HCT116 (cell line): ENCODE data around the gene TTC39C. TPM values are rescaled to one million over a fixed set of nuclear protein-coding genes. Genes with fewer than 3 reads are reported as not detected.

Experiments
- ATAC-seq: fragments of 200-7000 bp; cut with Tn5 transposase; 2 replicates; pipeline ENCODE4 v1.9.1; 2020; ENCODE audit warnings: mild to moderate bottlenecking, moderate library complexity
- BruUV-seq: library from RNA; stranded (reverse); fragments of 400-500 nt; replicated peaks from 2 replicates; lab custom pipeline; 2021; lab: Mats Ljungman, UMichigan
- CTCF ChIA-PET: fragments of 300-600 bp; sonication (Branson Sonifier 250); formaldehyde crosslinking; loops from one replicate; lab custom pipeline; 2021; ENCODE audit warnings: antibody characterized with exemption; lab: Charles Lee
- POLR2A ChIA-PET: fragments of 300-600, 350-600 bp; sonication (Branson Sonifier 250); formaldehyde crosslinking; loops from one replicate; lab custom pipeline; 2021; ENCODE audit warnings: antibody characterized with exemption; lab: Charles Lee
- RAD21 ChIA-PET, 2 experiments: fragments of 300-600 bp; sonication (Branson Sonifier 250); formaldehyde crosslinking; loops; one replicate each; lab custom pipeline; 2023; ENCODE audit warnings: low total read pairs in 2 of 2; ENCODE audit not compliant: uncharacterized antibody in 2 of 2, unreplicated experiment in 2 of 2, low non-redundant PET in 1 of 2; lab: Charles Lee
- DNase-seq: peaks from one replicate; pipeline ENCODE4 v3.0.0-alpha.2; 2010; ENCODE audit warnings: low read depth, low spot score
- H2AFZ ChIP-seq: fragments of 200-600 bp; shearing (Covaris generic), sonication (generic); 2 replicates; pipeline ENCODE4 v1.6.1; 2017; ENCODE audit warnings: low read depth, mixed run types, mixed read lengths, antibody characterized with exemption, low read length; ENCODE audit not compliant: poor library complexity, severe bottlenecking
- H3K27ac ChIP-seq: 2 replicates; pipeline ENCODE4 v1.5.1; 2012; ENCODE audit warnings: low read depth, low read length
- H3K27me3 ChIP-seq: fragments of 200-600 bp; sonication (generic); 2 replicates; pipeline ENCODE4 v1.6.1; 2016; ENCODE audit warnings: mixed run types, low read length, mixed read lengths; ENCODE audit not compliant: insufficient read depth
- H3K36me3 ChIP-seq, 2 experiments: fragments of 200-500 bp in 1 of 2; fragments of 200-600 bp in 1 of 2; sonication (Bioruptor generic) in 1 of 2; sonication (generic) in 1 of 2; 2 replicates each; pipeline versions ENCODE4 v1.5.1 to v1.6.1; 2014 to 2016; ENCODE audit warnings: low read length in 2 of 2, inconsistent platforms in 1 of 2, mixed read lengths in 1 of 2, mixed run types in 1 of 2; ENCODE audit not compliant: insufficient read depth in 2 of 2, control insufficient read depth in 1 of 2
- H3K4me1 ChIP-seq, 2 experiments: fragments of 200-600 bp in 1 of 2; sonication (generic) in 1 of 2; 2 replicates each; pipeline versions ENCODE4 v1.5.1 to v1.6.1; 2012 to 2017; ENCODE audit warnings: low read length in 2 of 2, inconsistent platforms in 1 of 2, mild to moderate bottlenecking in 1 of 2, mixed read lengths in 1 of 2, mixed run types in 1 of 2, moderate library complexity in 1 of 2; ENCODE audit not compliant: insufficient read depth in 2 of 2, control insufficient read depth in 1 of 2
- H3K4me2 ChIP-seq: fragments of 200-600 bp; sonication (generic); 2 replicates; pipeline ENCODE4 v1.6.1; 2017; ENCODE audit warnings: mixed run types, low read length, mixed read lengths
- H3K4me3 ChIP-seq, 2 experiments: fragments of 200-600 bp in 1 of 2; sonication (generic) in 1 of 2; replicated peaks in 1 of 2; 2 replicates each; pipeline ENCODE4 v1.5.1; 2011 to 2016; ENCODE audit warnings: low read length in 2 of 2, control low read depth in 1 of 2, low read depth in 1 of 2, mild to moderate bottlenecking in 1 of 2, mixed read lengths in 1 of 2, mixed run types in 1 of 2
- H3K79me2 ChIP-seq: fragments of 200-600 bp; sonication (generic); 2 replicates; pipeline ENCODE4 v1.6.1; 2017; ENCODE audit warnings: mild to moderate bottlenecking, mixed run types, low read length, moderate library complexity, mixed read lengths; ENCODE audit not compliant: insufficient read depth
- H3K9ac ChIP-seq: fragments of 200-600 bp; sonication (generic); 2 replicates; pipeline ENCODE4 v1.6.1; 2016; ENCODE audit warnings: low read length, mixed read lengths
- H3K9me2 ChIP-seq: fragments of 200-600 bp; sonication (generic), shearing (Covaris generic); 2 replicates; pipeline ENCODE4 v1.6.1; 2017; ENCODE audit warnings: mixed run types, mild to moderate bottlenecking, moderate library complexity; ENCODE audit not compliant: insufficient read depth
- H3K9me3 ChIP-seq, 2 experiments: fragments of 200-500 bp in 1 of 2; fragments of 200-600 bp in 1 of 2; sonication (Bioruptor generic) in 1 of 2; sonication (generic) in 1 of 2; 2 replicates each; pipeline ENCODE4 v1.6.1; 2014 to 2017; ENCODE audit warnings: low read length in 2 of 2, mixed read lengths in 2 of 2, inconsistent platforms in 1 of 2, low read depth in 1 of 2, mild to moderate bottlenecking in 1 of 2, mixed run types in 1 of 2, moderate library complexity in 1 of 2; ENCODE audit not compliant: control insufficient read depth in 1 of 2, insufficient read depth in 1 of 2
- H4K20me1 ChIP-seq: fragments of 200-600 bp; sonication (generic), shearing (Covaris generic); 2 replicates; pipeline ENCODE4 v1.6.1; 2017; ENCODE audit warnings: mixed run types, mild to moderate bottlenecking, moderate library complexity; ENCODE audit not compliant: insufficient read depth
- CBX3 ChIP-seq: IDR thresholded peaks from 2 replicates; pipeline ENCODE4 v1.6.1; 2012; ENCODE audit warnings: low read depth
- CEBPB ChIP-seq: IDR thresholded peaks from 2 replicates; pipeline ENCODE4 v1.6.1; 2012; ENCODE audit warnings: low read depth
- FOSL1 ChIP-seq: IDR thresholded peaks from 2 replicates; pipeline ENCODE4 v1.6.1; 2012; ENCODE audit warnings: low read depth
- JUND ChIP-seq: IDR thresholded peaks from 2 replicates; pipeline ENCODE4 v1.6.1; 2012
- RAD21 ChIP-seq: IDR thresholded peaks from 2 replicates; pipeline ENCODE4 v1.6.1; 2012; ENCODE audit warnings: low read depth, mild to moderate bottlenecking
- YY1 ChIP-seq: IDR thresholded peaks from 2 replicates; pipeline ENCODE4 v1.6.1; 2011; ENCODE audit warnings: low read length, low read depth, moderate library complexity, mild to moderate bottlenecking; ENCODE audit not compliant: insufficient replicate concordance; ENCODE audit errors: extremely low read depth
- intact Hi-C: fragments of 100-400 bp; cut with micrococcal nuclease; formaldehyde crosslinking; loops from 2 replicates; pipeline ENCODE4 v1.10.0; 2022
- total RNA-seq: library from RNA; stranded (reverse); gene quantifications from one replicate; pipeline ENCODE4 v1.2.1, GENCODE V29; 2021; ENCODE audit not compliant: unreplicated experiment

Gene TTC39C
- total RNA-seq, 1 experiment from 2014 or later, result 24.8 TPM

DNA sequence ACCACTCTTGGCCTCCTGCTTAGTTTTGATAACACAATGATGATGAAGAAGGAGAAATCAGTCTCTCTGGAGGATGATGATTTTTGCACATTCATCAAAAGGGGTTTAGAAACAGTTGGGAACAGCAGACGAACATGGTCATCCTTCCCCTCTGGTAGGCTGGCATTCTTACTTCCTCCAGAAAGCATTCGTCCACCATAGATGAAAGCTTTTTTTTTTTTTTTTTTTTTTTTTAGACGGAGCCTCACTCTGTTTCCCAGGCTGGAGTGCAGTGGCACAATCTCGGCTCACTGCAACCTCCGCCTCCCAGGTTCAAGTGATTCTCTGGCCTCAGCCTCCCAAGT is 43.5 kb upstream of the TTC39C start:
- no peaks in the 10 kb centered on the region for H3K27me3 ChIP-seq
- RAD21 ChIA-PET, result no interaction called here
- H3K79me2 ChIP-seq, result no peaks in the 10 kb centered on the region
- H3K4me2 ChIP-seq, result no peak overlapping the region
- H3K27ac ChIP-seq, result no peak overlapping the region
- TF ChIP-seq CEBPB (no peak), YY1 (no peak), FOSL1 (no peak), CBX3 (no peak), JUND (no peak)
- H3K9ac ChIP-seq, result no peak overlapping the region
- H3K9me3 ChIP-seq, result no peaks in the 10 kb centered on the region
- no peak overlapping the region for H3K4me3 ChIP-seq
- CTCF ChIA-PET, result no interaction called here
- no peaks in the 10 kb centered on the region for H3K36me3 ChIP-seq
- intact Hi-C loops, result no loop called here
- no peak overlapping the region for H2AFZ ChIP-seq
- DNase-seq (no peak), ATAC-seq (no peak)
- POLR2A ChIA-PET, result no interaction called here
- H4K20me1 ChIP-seq, result no peaks in the 10 kb centered on the region
- no peaks in the 10 kb centered on the region for H3K4me1 ChIP-seq
- BruUV-seq, result no TSS peak
- H3K9me2 ChIP-seq, result no peaks in the 10 kb centered on the region

DNA sequence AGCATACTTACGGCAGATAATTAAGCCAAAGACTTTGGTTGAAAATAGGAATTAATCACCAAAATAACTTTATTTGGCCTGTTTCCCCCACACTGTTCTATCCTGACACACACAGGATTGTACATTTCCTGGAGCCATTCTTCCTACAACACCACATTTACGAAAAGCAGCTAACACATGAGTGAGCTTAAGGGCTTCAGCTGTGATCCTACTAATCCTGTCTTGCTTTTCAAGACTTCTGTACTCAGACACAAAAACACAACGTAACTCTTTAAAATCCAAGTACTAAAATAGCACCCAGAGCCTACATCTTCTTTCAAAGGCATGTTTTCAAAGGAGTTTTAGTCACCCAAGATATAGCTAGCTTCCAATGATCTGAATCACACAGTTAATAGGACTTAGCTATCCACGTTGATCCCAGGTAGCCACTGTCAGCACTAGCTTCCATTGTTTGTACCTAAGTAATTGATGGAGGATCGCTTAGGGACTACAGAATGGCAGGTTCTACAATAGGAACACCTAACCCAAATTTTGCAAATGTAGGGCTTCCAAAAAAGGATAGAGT is 42.8 kb upstream of the TTC39C start:
- ChIA-PET RAD21 (no interaction called here), CTCF (no interaction called here), POLR2A (no interaction called here)
- Histone ChIP-seq H3K27ac (no peak overlapping the region), H3K9me2 (no peaks in the 10 kb centered on the region), H3K79me2 (no peaks in the 10 kb centered on the region), H2AFZ (no peak overlapping the region), H4K20me1 (no peaks in the 10 kb centered on the region), H3K4me3 (no peak overlapping the region), H3K9ac (no peak overlapping the region), H3K9me3 (no peaks in the 10 kb centered on the region), H3K36me3 (no peaks in the 10 kb centered on the region), H3K27me3 (no peaks in the 10 kb centered on the region), H3K4me1 (no peaks in the 10 kb centered on the region), H3K4me2 (no peak overlapping the region)
- DNase-seq (no peak), ATAC-seq (no peak)
- intact Hi-C loops, result no loop called here
- no TSS peak for BruUV-seq
- TF ChIP-seq RAD21, result no peak
